HPDE6-E6E7 (cell line): ENCODE data around the gene XPO6.

ENCODE experiments used
- DNase-seq: peaks from one replicate; pipeline ENCODE4 v3.0.0; 2011; ENCODE audit warnings: missing footprints; ENCODE audit errors: extremely low spot score

Gene XPO6

DNA sequence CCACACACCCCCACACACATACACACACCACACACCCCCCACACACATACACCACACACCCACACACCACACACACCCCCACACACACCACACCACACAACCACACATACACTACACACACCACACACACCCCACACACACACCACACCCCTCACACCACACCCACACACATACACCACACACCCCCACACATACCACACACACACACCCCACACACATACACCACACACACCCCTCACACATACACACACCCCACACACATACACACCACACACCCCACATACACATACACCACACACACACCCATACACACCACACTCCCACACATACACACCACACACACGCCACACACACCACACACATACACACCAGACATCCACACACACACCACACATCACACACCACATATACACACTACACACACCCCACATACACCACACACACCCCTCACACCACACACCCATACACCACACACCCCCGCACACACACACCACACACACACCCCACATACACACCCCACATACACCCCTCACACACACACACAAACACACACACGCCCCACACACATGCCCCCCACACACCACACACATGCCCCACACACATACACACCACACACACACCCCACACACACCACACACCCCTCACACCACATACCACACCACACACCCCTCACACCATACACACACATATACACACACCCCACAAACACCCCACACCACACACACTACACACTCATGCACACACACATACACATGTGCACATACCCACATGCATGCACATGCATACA lies 122.4 kb downstream of the XPO6 start:
- DNase-seq: no peak

DNA sequence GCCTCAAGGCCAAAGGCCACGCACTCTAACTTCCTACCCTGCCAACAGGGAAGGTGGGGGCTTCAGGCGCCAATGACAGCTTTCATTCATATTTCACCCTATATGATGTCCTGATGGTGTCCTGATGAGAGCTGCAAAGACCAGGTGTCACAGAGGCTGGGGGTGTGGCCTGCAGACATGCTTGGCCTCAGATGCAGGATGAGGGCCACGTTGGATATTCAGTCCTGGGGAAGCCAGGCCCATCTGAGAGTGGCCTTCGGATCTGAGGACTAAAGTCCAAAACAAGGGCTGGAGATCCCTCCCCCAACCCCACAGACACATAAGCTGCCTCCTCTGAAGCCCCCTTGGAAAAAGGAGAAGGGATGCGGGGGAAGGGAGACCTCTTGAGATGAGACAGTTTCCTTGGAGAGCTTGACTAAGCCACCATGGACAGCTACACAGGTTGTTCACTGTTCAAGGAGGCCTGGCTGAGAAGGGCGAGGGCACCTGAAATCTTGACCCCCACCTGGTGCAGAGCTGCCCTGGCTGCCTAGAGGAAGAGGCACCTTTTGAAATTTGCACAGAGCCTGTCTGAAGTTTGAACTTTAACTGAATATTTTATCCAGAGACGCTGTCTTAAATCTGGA lies 124.0 kb downstream of the XPO6 start:
- no peak for DNase-seq

DNA sequence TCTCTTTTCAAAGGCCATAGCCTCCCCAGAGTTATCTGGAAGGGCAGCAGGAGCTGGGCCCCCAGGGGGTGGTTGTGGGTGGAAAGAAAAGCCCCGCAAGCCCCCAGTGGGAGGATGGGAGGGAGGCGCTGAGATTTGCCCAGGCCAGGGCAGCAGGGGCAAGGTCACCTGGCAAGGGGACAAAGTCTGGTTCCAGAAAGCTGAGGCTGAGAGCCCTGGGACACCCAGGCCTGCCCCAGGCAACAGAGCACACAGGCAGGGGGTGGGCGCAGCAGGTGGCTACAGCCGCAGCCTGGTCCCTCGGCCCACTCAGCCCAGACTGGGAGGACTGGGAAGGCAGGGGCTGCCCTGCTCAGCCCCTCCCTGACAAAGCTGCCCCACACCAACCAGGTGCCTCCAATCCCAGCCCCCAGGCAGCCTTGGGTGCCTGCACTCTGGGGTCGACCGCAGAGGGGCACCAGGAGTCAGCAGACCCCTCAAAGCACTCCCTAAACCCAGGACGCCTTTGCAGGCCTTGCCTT lies 124.6 kb downstream of the XPO6 start:
- no peak for DNase-seq

DNA sequence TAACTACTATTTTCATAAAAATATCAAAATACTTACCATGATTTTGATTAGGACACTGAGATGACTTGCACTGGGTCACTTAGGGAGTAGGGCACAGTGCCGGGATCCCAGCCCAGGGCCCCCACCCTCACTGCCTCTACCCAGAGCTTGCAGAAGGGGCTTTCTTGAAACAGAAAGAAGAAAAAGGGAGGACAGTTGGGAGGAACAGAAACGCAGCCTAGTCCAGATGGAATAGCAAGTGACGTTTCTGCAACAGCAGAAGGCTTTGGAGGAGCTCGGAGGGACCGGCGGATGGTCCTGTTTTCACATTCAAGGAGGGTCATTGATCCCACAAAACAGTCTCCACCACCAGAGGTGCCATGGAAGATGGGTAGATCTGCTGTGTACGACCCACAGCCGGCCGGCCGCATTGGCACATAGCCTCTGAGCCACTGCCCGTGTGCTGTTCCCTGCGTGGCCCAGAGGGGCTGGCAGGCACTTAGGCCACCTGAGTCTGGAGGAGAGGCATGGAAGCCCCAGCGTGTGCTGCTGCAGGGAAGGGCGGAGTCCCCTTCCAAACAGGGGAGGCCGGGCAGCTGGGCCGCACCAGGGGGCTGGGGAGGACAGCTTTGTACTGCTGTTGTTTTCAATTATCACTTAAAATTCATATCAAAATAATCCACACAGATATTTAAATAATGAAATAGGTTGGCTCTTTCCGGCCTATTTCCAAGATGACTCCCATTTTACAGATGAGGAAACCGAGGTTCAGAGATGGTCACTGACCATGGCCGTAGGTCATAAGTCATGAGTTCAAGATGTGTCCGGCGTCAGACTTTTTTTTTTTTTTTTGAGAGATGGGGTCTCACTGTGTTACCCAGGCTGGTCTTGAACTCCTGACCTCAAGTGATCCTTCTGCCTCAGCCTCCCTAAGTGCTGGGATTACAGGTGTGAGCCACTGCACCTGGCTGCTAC lies 125.3 kb downstream of the XPO6 start:
- DNase-seq: no peak

DNA sequence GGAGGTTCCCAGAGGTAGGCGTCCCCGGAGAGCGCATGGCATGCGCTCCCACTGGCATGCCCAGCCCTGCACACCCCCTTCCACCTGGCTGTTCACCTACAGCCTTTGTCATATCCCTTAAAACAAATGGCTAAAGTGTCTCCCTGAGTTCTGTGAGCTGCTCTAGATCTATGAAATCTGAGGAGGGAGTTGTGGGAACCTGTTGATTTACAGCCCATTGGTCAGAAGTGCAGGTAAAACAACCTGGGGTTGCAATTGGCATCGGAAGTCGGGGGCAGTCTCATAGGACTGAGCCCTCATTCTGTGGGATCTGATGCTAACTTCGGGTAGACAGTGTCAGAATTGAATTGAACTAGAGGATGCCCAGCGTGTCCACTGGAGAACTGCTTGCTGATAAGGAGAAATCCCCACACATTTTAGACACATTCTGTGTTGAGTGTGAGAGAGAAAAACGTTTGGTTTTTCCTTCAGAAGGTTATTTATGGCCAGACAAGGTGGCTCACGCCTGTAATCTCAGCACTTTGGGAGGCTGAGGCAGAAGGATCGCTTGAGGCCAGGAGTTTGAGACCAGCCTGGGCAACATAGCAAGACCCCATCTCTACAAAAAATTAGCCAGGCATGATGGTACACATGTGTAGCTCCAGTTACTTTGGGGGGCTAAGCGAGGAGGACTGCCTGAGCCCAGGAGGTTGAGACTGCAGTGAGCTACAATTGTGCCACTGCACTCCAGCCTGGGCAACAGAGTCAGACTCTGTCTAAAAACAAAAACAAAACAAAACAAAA lies 126.2 kb downstream of the XPO6 start:
- DNase-seq: no peak

DNA sequence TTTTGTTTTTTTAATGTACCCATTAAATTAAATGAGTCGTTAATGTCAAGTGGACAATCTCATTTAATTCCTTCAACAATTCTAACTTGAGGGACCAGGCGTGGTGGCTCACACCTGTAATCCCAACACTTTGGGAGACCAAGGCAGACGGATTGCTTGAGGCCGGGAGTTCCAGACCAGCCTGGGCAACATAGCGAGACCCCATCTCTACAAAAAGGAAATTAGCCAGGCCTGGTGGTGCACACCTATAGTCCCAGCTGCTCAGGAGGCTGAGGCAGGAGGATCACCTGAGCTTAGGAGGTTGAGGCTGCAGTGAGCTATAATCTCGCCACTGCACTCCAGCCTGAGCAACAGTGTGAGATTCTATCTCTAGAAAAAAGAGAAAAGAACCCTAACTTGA lies 127.6 kb downstream of the XPO6 start:
- no peak for DNase-seq

DNA sequence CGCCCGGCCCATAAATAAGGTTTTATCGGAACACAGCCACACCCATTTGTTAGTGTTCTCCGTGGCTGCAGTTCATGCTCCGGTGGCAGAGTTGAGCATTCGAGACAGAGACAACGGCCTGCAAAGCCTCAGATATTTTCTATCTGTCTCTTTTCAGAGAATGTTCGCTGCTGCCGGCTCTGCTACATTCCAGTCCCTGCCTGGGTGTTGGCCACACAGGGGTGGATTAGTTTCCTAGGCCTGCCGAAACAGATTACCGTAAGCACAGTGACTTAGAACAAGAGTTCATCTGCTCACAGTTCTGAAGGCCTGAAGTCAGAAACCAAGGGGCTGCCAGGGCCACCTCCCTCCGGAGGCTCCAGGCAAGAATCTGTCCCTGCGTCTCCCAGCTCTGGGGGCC lies 129.1 kb downstream of the XPO6 start:
- no peak for DNase-seq

DNA sequence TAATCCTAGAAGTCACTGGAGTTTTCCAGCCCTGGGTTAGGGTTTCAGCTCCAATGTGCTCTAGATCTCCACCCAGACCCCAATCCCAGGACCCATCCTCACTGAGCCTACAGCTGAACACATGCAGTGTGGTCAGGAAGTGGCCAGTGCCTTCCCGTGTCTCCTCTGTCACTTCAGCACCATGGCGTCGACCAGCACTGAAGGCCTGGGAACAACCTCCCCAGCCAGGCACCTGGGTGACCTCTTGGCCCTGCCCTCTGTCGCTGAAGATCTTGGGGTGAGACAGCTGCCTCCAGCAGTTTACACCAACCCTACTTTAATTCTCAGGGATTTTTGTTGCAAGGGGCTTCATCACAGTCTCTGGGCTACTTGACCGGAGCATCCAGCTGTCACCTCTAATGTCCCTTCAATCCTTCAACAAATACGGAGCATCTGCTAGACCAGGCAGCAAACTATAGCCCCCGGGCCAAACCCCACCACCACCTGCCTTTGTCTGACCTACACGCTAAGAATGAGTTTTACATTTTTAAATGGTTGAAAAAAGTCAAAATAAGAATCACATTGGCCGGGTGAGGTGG lies 130.3 kb downstream of the XPO6 start:
- DNase-seq: no peak

DNA sequence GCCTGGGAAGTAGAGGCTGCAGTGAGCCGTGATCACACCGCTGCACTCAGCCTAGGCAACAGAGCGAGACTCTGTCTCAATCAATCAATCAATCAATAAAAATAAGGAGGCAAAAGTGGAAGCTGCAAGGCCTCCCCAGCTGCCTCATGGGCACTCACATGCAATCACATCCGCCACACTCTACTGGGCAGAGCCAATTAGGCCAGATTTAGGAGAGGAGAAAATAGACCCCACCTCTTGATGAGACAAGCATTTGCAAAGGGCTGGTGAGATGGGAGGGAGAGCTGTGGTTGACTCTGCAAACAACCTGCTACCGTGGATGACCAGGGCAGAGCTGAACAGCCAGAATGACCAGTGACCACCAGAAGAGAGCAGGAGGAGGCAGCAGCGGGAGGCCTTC lies 133.5 kb downstream of the XPO6 start:
- DNase-seq: no peak

DNA sequence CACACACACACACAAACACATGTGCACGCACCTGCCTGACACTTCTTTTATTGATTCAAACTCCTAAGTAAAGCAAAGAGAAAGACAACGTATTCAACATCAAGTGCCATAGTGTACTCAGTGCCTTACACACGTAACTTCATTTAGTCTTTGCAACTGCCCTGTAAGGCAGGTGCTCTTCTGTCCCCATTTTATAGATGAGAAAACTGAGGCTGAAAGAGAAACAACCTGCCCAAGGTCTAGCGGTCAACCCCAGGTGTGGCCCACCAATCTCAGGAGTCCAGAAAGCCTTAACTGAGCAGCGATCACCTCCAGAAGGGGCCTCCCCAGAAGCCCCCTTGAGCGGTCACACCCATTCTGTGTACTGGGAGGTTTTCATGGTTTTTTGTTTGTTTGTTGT lies 137.9 kb downstream of the XPO6 start:
- DNase-seq: no peak

DNA sequence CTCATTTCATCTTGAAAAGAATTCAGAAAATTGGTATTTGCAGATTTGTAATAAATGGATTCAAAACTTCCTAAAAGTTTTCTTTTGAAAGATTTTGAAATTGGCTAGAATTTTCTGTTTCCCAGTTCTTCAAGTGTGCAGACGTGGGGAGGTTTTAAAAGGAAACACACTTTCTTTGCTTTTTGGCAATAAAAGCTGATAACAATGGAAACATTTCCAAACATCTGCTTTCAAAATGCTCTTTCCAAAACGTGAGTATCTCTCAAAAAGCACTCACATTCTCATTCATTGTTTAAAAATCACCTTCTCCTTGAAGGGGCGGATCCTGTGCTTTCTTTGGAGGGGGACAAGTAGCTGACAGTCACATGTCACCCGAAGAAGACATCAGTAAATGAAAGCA lies 139.7 kb downstream of the XPO6 start:
- no peak for DNase-seq

DNA sequence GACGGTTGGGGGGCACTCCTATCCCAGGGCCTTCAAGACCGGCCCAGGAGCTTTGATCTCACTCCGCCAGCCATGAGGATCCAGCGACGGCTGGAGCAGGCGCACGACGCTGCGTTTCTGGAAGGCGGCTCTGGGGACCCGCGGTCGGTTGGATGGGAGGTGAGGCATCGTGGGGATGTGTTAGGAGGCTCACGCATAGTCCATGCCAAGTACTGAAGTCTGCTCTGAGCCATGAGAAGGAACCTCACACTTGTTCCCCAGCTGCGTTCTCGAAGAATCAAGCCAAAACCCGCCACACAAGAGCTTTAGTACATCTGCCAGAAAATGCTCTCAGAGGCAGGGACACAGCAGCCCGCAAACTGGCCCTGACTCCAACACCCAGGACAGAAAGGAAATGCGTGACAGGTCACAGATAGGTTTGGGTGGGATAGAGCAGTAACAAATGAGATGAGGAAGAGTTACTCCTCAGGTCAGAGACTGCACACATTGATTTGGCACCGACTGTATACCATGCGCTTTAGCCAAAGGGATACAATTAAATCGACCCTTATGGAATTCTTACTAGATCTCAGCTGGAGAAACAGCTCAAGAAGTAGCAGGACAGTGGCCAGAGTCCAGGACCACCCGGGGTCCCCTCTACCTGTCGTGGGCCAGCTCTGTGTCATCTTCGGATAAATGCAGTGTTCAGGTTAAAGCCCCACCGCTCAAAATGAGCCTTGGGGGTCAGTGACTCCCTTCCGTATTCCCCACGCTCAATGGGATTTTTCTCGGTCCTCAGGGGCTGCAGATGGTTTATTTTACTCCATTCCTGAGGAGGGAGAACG lies 141.6 kb downstream of the XPO6 start:
- no peak for DNase-seq

DNA sequence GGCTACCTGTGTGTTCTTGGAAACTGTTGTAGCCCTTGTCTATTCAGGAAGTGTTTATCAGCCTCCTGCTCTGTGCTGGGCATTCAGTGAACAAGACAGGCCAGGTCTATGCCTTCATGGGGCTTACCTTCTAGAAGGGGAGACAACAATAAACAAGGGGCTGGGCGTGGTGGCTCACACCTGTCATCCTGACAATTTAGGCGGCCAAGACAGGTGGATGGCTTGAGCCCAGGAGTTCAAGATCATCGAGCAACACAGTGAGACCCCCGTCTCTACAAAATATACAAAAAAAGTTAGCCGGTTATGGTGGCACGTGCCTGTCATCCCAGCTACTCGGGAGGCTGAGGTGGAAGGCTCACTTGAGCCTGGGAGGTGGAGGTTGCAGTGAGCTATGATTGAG lies 142.8 kb downstream of the XPO6 start:
- DNase-seq: no peak

DNA sequence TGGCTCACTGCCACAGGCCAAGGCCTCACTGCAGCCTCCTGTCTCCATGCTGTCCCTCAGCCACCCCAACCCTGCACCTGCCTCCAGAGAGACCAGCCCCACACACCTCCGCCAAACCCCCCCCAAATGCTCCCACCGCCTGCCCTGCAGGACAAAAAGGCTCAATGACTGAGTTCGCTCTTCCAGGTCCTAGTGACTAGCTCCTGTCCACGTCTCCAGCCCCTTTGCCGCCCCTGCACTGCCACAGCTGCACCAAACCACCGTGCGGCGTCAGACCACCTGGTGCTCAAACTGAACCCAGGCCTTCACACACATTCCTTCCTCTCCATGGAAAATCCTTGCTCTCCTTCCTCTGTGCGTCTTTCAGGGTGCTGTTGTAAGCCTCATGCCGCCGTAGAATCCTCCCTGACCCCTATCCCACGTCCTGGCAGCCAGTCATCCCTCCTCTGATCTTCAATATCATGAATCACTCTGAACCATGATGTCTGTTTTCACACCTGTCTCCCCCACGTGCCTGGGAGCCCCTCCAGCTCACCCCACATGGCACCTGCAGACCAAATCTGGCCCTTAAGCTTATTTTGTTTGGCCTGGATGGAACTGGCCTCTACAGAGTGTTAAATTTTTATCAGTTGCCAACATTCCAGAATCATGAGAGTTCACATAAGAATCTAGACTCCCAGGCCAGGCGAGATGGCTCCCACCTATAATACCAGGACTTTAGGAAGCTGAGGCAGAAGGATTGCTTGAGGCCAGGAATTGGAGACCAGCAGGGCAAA lies 144.0 kb downstream of the XPO6 start:
- DNase-seq: no peak

DNA sequence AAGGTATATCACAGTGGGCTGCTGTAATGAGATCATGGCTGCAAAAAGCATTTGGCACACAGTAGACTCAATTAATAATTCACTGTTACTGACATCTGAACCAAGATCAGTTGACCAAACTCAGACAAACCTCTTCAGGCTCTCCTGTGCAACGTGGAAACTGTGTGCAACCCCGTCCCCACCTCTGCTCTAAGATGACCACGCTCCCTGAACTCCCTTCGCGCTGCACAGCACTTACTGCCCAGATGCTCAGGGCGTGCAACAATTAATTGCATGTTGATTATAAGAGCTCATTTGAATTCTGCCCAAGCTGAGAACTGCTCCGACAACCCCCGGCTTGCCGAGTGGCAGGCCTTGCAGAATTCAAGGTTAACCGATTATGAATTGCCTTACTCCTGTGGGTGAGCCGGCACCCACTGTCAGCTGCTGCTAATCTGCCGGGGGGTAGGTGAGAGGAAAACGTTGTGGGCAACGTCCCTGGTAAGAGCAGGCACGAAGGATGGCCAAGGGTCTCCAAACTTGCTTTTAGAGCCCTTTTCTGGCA lies 147.0 kb downstream of the XPO6 start:
- no peak for DNase-seq

DNA sequence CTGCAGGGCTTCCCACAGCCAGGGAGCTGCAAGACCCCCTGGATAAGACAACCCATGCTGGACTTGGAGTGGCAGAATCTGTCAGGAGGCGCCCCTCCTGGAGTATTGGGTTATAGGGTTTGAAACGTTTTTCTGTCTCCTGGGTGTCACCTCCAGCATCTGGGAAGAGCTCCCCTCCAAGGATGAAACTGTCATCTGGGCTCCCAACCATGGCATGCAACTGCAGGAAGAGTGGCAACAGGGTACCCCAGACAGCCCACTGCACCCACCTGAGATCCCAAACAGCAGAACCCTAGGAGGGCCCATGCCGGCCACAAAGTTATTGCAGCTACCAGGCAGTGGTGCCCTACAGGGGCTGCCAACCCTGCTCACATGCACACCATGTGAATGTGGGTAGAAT lies 147.6 kb downstream of the XPO6 start:
- DNase-seq: no peak

DNA sequence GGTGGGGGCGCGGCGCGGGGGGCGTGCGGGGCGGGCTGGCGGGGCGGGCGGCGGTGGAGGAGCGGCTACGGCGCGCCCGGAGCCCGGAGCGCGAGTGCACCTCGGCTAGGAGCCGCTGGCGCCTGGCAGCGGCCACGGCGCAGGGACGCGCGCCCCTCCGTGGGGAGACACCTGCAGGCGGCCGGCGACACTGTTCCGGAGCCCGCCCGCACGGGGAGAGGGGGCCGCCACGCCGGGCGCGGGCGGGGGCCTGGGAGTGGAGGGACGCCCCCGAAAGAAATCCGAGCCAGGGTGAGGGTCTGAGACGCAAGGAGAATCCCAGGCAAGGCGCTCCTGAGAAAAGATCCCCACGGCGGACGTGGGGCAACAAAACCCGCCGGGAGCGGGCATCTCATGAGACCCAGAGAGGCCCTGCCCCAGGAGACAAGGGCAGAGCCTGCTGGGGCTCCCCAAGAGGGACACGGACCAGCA lies 148.1 kb downstream of the XPO6 start, which contains the start of gene GSG1L:
Gene GSG1L, minus strand, starts transcription at position 124 of the 471 bp plus-strand sequence. CDS start 290 bp downstream, outside the sequence.
- DNase-seq: no peak

DNA sequence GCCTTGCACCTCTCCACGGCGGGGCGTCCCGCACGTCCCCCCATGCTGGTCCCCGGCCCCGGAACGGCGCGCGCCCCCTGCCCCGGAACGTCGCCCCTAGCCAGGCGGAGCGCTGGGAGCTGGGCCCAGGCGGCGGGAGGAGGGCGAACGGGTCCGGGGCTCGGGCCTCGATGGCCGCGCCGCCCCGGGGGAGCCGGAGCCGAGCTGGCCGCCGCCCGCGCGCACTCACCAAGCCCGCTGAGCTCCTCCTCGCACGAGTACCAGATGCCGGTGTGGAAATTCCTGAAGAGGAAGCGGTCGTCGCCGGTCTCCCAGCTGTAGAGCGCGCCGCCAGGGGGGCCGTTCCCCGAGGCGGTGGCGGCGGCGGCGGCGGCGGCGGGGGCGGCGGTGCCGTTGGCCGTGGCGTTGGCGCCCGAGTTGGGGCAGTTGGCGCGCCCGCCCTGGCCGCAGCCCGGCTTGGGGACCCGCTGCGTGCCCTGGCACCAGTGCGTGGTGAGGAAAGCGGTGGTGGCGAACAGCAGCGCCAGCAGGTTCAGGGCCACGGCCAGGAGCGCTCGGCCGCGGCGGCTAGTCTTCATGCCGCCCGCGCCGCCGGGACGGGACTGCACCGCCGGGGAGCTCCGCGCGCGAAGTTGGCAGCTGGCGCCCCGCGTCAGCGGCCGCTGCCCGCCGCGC lies 148.8 kb downstream of the XPO6 start:
- no peak for DNase-seq
